GM23248 (cell line): ENCODE data around the gene MYLK. TPM values are rescaled to one million over a fixed set of nuclear protein-coding genes. Genes with fewer than 3 reads are reported as not detected.
A peak's percentile ranks its signal among the peaks of the same experiment; 100 is the strongest.
"Not testable (repeated sequence)": the region's sequence is repeated elsewhere in the genome, so short reads cannot be mapped to it uniquely, and the experiment has no call there.

ENCODE experiments used
- DNase-seq: peaks from one replicate; pipeline ENCODE4 v3.0.0-alpha.2; 2015
- H2AFZ ChIP-seq: fragments of 200-600 bp; sonication (generic); 2 replicates; pipeline ENCODE4 v1.6.1; 2016; ENCODE audit warnings: antibody characterized with exemption
- H3F3A ChIP-seq: fragments of 200-600 bp; sonication (generic); 2 replicates; pipeline ENCODE4 v1.6.1; 2016; ENCODE audit warnings: mild to moderate bottlenecking, antibody characterized with exemption, mixed run types; ENCODE audit not compliant: insufficient read depth
- H3K27ac ChIP-seq: fragments of 200-600 bp; sonication (generic); 2 replicates; pipeline ENCODE4 v1.5.1; 2016; ENCODE audit warnings: mild to moderate bottlenecking
- H3K27me3 ChIP-seq: fragments of 200-600 bp; sonication (generic); replicated peaks from 2 replicates; pipeline ENCODE4 v1.6.1; 2016; ENCODE audit warnings: mild to moderate bottlenecking; ENCODE audit not compliant: insufficient read depth
- H3K36me3 ChIP-seq: fragments of 200-600 bp; sonication (generic); 2 replicates; pipeline ENCODE4 v1.6.1; 2016; ENCODE audit warnings: low read depth, mild to moderate bottlenecking
- H3K4me1 ChIP-seq: fragments of 200-600 bp; sonication (generic); 2 replicates; pipeline ENCODE4 v1.6.1; 2016; ENCODE audit warnings: mild to moderate bottlenecking; ENCODE audit not compliant: insufficient read depth
- H3K4me2 ChIP-seq: fragments of 200-600 bp; sonication (generic); one replicate; pipeline ENCODE4 v1.6.1; 2016; ENCODE audit warnings: mild to moderate bottlenecking; ENCODE audit not compliant: unreplicated experiment
- H3K4me3 ChIP-seq: fragments of 200-600 bp; sonication (generic); 2 replicates; pipeline ENCODE4 v1.5.1; 2016; ENCODE audit warnings: mild to moderate bottlenecking
- H3K79me2 ChIP-seq: fragments of 200-600 bp; sonication (generic); 2 replicates; pipeline ENCODE4 v1.6.1; 2016; ENCODE audit warnings: mild to moderate bottlenecking; ENCODE audit not compliant: insufficient read depth
- H3K9ac ChIP-seq: fragments of 200-600 bp; sonication (generic); 2 replicates; pipeline ENCODE4 v1.6.1; 2016; ENCODE audit warnings: mild to moderate bottlenecking
- H3K9me2 ChIP-seq: fragments of 200-600 bp; sonication (generic); 2 replicates; pipeline ENCODE4 v1.6.1; 2016; ENCODE audit warnings: mixed run types, mild to moderate bottlenecking, moderate library complexity; ENCODE audit not compliant: insufficient read depth
- H3K9me3 ChIP-seq: fragments of 200-600 bp; sonication (generic); one replicate; pipeline ENCODE4 v1.6.1; 2017; ENCODE audit warnings: low read depth
- H4K20me1 ChIP-seq: fragments of 200-600 bp; sonication (generic); 2 replicates; pipeline ENCODE4 v1.6.0; 2016; ENCODE audit not compliant: insufficient read depth
- EZH2 ChIP-seq: fragments of 200-600 bp; sonication (generic); IDR thresholded peaks from 2 replicates; pipeline ENCODE4 v1.6.1; 2018; ENCODE audit warnings: antibody characterized with exemption, mild to moderate bottlenecking; ENCODE audit not compliant: insufficient read depth, poor library complexity, severe bottlenecking
- EZH2phosphoT487 ChIP-seq: fragments of 200-600 bp; sonication (generic); IDR thresholded peaks from 2 replicates; pipeline ENCODE4 v1.6.1; 2018; ENCODE audit warnings: antibody characterized with exemption, moderate library complexity, mild to moderate bottlenecking, low read depth; ENCODE audit not compliant: insufficient read depth
- WGBS, 2 experiments: methylation state at CpG; one replicate each; pipeline ENCODE4 v1.1.6; 2015 to 2017; ENCODE audit warnings: low lambda C conversion rate in 2 of 2, low coverage in 1 of 2; ENCODE audit errors: missing lambda C conversion rate in 2 of 2; 5-methylcytosine and 5-hydroxymethylcytosine counted together
- in situ Hi-C: fragments of 300-500 bp; cut with MboI; formaldehyde crosslinking; loops from 2 replicates; pipeline ENCODE4 v1.15.0; 2020
- polyA plus RNA-seq: library from polyadenylated mRNA; unstranded; fragments of >200 nt; fragmentation: Nextera tagmentation; extraction: Ambion mirVana; gene quantifications from 2 replicates; pipeline ENCODE4 v1.2.1, GENCODE V29; 2016
- total RNA-seq: library from RNA; depleted of rRNA; stranded (reverse); fragments of >200 nt; shearing (Covaris generic); gene quantifications from 2 replicates; pipeline ENCODE4 v1.2.3, GENCODE V29; 2014

The MYLK gene
- total and polyA plus RNA-seq, 2 experiments from 2014 or later, result 110 to 174 TPM

DNA sequence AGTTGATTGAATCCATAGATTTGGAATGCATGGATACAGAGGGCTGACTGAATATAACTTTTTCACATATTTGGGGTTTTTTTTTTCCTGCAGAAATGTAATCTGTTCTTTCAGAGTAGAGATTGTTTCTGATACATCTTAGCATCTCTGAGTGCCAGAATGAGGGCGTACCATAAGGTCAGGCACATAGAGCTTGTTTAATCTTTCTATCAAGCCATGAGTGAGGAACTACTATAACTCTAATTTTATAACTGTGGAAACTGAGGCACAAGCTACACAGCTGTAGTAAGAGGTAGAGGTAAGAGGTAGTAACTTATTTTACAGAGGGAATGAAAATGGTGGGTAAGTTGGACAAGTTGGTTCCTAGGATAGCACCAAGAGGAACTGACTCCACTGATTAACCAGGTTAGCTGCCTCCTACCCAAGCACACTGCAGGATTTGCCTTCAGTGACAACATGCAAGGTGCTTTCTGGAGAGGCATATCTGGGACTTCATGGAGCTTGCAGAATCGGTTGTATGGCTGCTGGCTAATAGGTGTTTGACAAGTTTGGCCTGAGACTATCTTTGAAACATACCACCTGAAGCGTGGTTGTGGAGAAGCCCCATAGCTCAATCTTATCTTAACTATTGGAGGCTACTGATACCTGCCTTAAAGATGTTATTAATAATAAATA lies 275.7 kb downstream of the MYLK start:
- Histone ChIP-seq H3F3A (peaks cover 44% of the 10 kb centered on the region), H3K36me3 (peaks cover 15% of the 10 kb centered on the region; the same call in 1 of the 2 replicates), H3K27me3 (no peaks in the 10 kb centered on the region), H4K20me1 (no peaks in the 10 kb centered on the region), H3K4me2 (no peak overlapping the region), H3K27ac (no peak overlapping the region), H3K79me2 (no peaks in the 10 kb centered on the region; the same call in 1 of the 2 replicates), H3K9ac (no peak overlapping the region), H3K9me2 (no peaks in the 10 kb centered on the region), H3K4me1 (peaks cover 30% of the 10 kb centered on the region), H2AFZ (no peak overlapping the region), H3K9me3 (no peaks in the 10 kb centered on the region), H3K4me3 (no peak overlapping the region)
- WGBS, 2 experiments, result 97% methylated on average over 3 of the region's 3 CpGs
- DNase-seq, result no peak
- in situ Hi-C loops, result no loop called here
- TF ChIP-seq EZH2phosphoT487 (no peak), EZH2 (no peak)

DNA sequence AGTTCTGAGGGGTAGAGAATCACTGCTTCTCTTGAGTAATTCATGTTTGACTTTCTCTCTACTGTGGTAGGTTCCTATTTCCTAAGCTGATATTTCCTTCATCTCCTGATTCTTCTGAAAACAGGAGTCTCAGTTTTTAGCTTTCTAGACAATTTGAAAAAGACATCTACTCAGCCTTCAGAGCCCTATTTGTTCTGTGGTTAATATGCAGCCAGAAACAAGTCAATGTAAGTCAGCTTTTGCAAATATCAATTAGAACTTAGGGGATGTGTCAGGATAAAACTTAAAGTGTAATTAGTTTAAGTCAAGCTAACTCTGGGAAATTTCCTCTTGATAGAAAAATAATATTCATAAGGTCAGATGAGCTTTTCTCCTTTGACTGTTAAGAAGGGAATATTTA lies 277.6 kb downstream of the MYLK start:
- no peaks in the 10 kb centered on the region for H3K9me3 ChIP-seq
- no peaks in the 10 kb centered on the region for H4K20me1 ChIP-seq
- no peak overlapping the region for H3K9ac ChIP-seq
- TF ChIP-seq EZH2 (no peak), EZH2phosphoT487 (no peak)
- in situ Hi-C loops, result no loop called here
- peaks cover 4% of the 10 kb centered on the region; the same call in 1 of the 2 replicates for H3K36me3 ChIP-seq
- no peaks in the 10 kb centered on the region; the same call in 1 of the 2 replicates for H3K79me2 ChIP-seq
- H3K27ac ChIP-seq, result 0 out of 2 replicates have a peak overlapping the region, but pooled peaks have one; percentile 8
- H2AFZ ChIP-seq, result no peak overlapping the region
- H3F3A ChIP-seq, result peaks cover 42% of the 10 kb centered on the region
- H3K27me3 ChIP-seq, result no peaks in the 10 kb centered on the region
- H3K4me2 ChIP-seq, result no peak overlapping the region
- peaks cover 45% of the 10 kb centered on the region for H3K4me1 ChIP-seq
- no peak for DNase-seq
- H3K9me2 ChIP-seq, result no peaks in the 10 kb centered on the region
- no peak overlapping the region for H3K4me3 ChIP-seq

DNA sequence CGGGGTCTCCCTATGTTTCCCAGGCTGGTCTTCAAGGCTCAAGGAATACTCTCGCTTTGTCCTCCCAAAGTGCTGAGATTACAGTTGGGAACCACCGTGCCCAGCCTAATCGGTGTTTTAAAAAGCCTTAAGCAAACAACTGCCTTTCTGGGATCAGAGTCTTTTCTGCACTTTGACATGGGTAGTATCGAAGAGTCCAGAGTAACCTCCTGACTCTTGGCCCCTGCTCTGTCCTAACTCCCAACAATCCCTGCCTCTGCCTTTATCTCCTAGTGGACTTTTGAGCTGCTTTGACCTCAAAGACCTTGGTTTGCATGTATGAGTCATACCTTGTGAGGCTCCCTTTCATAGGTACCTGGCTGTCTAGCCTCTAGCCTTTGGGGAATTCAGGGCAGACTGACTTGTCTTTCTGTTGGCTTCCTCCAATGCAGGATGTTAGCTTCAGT lies 278.3 kb downstream of the MYLK start:
- TF ChIP-seq EZH2phosphoT487, result no peak
- in situ Hi-C loops, result no loop called here
- Histone ChIP-seq H3F3A (peaks cover 42% of the 10 kb centered on the region), H3K9me3 (no peaks in the 10 kb centered on the region), H3K9ac (no peak overlapping the region), H3K27me3 (no peaks in the 10 kb centered on the region), H3K27ac (peak overlapping the region; percentile 57), H3K4me1 (peaks cover 52% of the 10 kb centered on the region), H3K9me2 (no peaks in the 10 kb centered on the region), H3K79me2 (no peaks in the 10 kb centered on the region; the same call in 1 of the 2 replicates), H2AFZ (no peak overlapping the region), H3K36me3 (no peaks in the 10 kb centered on the region; the same call in 1 of the 2 replicates), H4K20me1 (no peaks in the 10 kb centered on the region), H3K4me3 (no peak overlapping the region), H3K4me2 (peak overlapping the region; percentile 8)
- WGBS, 2 experiments, result 98% methylated on average over 5 of the region's 5 CpGs
- DNase-seq, result peak; percentile 19

DNA sequence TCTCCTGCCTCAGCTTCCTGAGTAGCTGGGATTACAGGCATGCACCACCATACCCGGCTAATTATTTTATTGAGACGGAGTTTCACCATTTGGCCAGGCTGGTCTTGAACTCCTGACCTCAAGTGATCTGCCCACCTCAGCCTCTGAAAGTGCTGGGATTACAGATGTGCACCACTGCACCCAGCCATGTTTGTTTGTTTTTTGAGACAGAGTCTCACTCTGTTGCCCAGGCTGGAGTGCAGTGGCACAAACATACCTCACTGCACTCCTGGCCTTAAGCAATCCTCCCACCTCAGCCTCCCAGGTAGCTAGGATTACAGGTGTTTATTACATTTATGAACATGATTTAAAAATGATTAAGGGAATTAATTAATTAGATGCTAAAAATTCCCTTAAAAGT lies 281.0 kb downstream of the MYLK start:
- in situ Hi-C loops, DNase-seq, H3K4me2 ChIP-seq, H3K9me3 ChIP-seq, H4K20me1 ChIP-seq, H2AFZ ChIP-seq, H3K9me2 ChIP-seq, H3K4me3 ChIP-seq, H3K9ac ChIP-seq, H3K27ac ChIP-seq, H3K27me3 ChIP-seq, H3K79me2 ChIP-seq, H3K36me3 ChIP-seq: not testable (repeated sequence)
- Histone ChIP-seq H3K4me1 (peaks cover 56% of the 10 kb centered on the region), H3F3A (peaks cover 37% of the 10 kb centered on the region)
- WGBS, 2 experiments, result 92 to 95% methylated on average over 2 of the region's 2 CpGs

DNA sequence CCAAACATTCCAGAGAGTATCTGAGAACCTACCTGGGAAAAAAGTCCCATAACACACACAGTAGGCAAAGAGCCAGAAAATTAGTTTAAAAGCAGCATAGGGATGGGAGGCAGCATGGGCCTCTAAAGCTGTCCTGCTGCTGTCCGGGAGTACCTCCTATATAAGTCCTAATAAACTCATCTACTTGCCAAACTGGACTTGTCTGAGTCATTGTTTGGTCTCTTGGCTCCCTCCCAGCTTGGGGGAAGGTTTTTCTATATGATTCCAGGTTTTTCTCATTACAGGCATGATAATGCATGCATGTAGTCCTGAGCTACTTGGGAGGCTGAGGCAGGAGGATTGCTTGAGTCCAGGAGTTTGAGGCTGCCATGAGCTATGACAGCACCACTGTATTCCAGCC lies 281.8 kb downstream of the MYLK start:
- Histone ChIP-seq H3K4me3 (no peak overlapping the region), H4K20me1 (no peaks in the 10 kb centered on the region), H3K9me2 (no peaks in the 10 kb centered on the region), H3K4me2 (peak overlapping the region; percentile 12), H2AFZ (no peak overlapping the region), H3K9ac (no peak overlapping the region), H3F3A (peaks cover 35% of the 10 kb centered on the region), H3K27me3 (no peaks in the 10 kb centered on the region), H3K27ac (no peak overlapping the region), H3K4me1 (peaks cover 56% of the 10 kb centered on the region), H3K9me3 (no peaks in the 10 kb centered on the region), H3K36me3 (no peaks in the 10 kb centered on the region), H3K79me2 (no peaks in the 10 kb centered on the region)
- in situ Hi-C loops, result no loop called here
- peak; percentile 69 for DNase-seq
- TF ChIP-seq EZH2, result no peak
- 40 to 58% methylated on average over 1 of the region's 1 CpG for WGBS, 2 experiments

DNA sequence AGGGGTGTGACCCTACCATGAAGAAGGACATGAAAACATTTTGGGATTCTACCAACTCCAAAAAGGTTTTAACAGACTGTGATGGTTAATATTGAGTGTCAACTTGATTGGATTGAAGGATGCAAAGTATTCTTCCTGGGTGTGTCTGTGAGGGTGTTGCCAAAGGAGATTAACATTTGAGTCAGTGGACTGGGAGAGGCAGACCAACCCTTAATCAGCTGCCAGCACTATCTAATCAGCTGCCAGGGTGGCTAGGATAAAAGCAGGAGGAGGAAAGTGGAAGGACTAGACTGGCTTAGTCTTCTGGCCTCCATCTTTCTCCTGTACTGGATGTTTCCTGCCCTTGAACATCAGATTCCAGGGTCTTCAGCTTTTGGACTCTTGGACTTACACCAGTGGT lies 283.3 kb downstream of the MYLK start:
- H3K27ac ChIP-seq, DNase-seq, H3K4me3 ChIP-seq, H3K79me2 ChIP-seq, H3K36me3 ChIP-seq, H3K9me2 ChIP-seq, H3K9me3 ChIP-seq, in situ Hi-C loops, H3K9ac ChIP-seq, H4K20me1 ChIP-seq, H3K27me3 ChIP-seq, H3K4me2 ChIP-seq, H2AFZ ChIP-seq: not testable (repeated sequence)
- peaks cover 43% of the 10 kb centered on the region for H3K4me1 ChIP-seq
- peaks cover 24% of the 10 kb centered on the region for H3F3A ChIP-seq
